Astrocyte of the cerebellum (primary cell): ENCODE data around the gene GPR137B.

ENCODE experiments used
- DNase-seq: peaks from one replicate; pipeline ENCODE4 v3.0.0-alpha.2; 2011; ENCODE audit warnings: low read depth
- H3K4me3 ChIP-seq: 2 replicates; pipeline ENCODE4 v1.5.1; 2011; ENCODE audit warnings: mild to moderate bottlenecking, low read depth, low read length, moderate library complexity
- CTCF ChIP-seq: IDR thresholded peaks from 2 replicates; pipeline ENCODE4 v1.5.1; 2012; ENCODE audit warnings: low read length, low read depth, moderate library complexity, mild to moderate bottlenecking; ENCODE audit errors: missing control alignments
- in situ Hi-C: cut with HindIII; loops from 2 replicates; pipeline ENCODE4 v1.10.0; 2017; ENCODE audit warnings: low sequenced_read_pairs

Gene GPR137B

DNA sequence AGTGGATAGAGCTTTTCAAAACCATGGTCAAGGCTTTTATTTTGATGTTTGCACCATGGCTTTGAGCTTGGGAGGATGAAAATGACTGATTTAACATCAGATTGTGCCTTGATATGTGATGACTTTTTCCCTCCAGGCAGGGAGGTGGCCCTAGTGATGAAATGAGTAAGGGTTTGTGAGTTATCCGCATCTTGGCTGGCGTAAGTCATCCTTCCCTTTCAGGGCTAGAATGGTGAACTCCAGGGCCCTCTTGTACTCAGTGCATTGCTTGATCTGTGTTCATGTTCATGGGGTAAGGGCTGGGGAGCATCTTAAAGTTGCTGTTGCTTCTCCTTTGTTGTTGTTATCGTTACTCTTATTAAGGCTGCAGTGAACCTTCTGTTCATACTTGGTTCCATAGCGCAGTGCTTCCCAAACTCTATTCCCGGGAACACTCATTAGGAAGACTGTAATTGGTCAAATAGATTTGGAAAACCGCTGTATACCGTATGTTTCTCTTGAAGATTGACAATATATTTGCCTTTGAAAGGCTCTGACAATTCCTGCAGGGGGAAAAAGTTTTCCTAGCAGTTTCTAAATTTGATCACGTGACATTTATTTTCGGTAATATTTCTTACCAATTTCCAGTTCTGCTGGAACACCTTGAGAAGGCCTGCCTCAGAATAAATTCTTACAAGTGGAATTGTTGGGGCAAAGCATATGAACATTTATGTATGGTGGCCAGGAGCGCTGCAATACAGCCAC lies 23.1 kb downstream of the GPR137B start:
- DNase-seq: no peak
- TF ChIP-seq CTCF: no peak
- in situ Hi-C loops: no loop called here
- H3K4me3 ChIP-seq: no peak overlapping the region

DNA sequence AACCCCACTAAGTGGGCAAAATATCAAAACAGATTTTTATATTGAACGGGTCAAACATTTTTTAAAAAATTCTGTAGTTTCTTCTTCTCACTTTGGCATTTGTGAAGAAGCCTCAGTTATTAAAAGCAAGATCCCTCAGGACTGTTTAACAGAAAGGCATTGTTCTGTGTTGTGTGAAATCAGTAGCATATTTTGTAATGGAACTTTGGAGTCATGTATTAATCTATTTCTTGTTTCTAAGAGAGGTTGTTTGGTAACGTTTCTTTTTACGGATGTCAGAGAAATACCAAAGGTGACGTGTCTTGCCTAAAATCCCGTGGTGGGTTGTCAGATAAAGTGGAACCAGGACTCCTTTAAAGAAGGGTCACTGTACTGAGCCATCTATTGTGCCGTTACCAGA lies 23.7 kb downstream of the GPR137B start:
- no peak for DNase-seq
- in situ Hi-C loops: no loop called here
- no peak for TF ChIP-seq CTCF
- H3K4me3 ChIP-seq: no peak overlapping the region

- no peak overlapping the region for H3K4me3 ChIP-seq
- in situ Hi-C loops: no loop called here
- TF ChIP-seq CTCF: no peak
- DNase-seq: no peak
Measured at GRCh38 chr1:236167154-236167553, 24.8 kb downstream of the GPR137B start.

- no peak overlapping the region for H3K4me3 ChIP-seq
- no peak for TF ChIP-seq CTCF
- no peak for DNase-seq
- in situ Hi-C loops: no loop called here
Measured at GRCh38 chr1:236167578-236167977, 25.2 kb downstream of the GPR137B start.

DNA sequence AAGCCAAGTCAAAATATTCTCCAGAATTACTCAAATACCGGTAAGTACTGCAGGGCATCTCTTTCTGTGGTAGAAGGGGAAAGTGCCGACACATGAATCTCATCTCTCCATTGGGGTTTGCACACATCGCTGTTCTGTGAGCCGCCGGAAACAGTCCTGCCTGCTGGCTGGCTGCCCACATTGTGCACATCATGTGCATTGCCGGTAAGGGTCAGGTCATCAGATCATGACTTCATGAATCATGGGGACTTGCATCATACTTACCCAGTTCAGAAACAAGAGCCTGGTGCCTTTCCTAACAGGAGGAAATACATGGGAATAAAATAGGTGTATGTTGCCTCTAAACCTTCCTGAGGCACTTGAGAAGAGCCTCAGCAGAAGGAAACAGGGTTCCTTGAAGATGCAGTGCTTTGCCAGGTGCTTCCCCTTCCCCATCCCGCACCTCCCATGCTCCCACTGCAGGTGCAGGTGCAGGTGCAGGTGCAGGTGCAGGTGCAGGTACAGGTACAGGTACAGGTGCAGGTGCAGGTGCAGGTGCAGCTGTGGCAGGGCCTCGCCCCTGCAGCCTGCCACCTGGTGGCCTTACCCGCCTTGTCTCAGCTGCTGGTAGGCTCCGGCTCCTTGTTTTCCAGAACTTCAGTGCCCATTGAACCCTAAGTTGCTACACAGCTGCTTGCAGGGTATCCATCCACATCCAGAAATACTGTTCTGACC lies 26.5 kb downstream of the GPR137B start:
- no peak for TF ChIP-seq CTCF
- DNase-seq: no peak
- in situ Hi-C loops: no loop called here
- H3K4me3 ChIP-seq: no peak overlapping the region

GRCh38 chr1:236172041-236172579 lies 29.8 kb downstream of the GPR137B start:
- no peak overlapping the region for H3K4me3 ChIP-seq
- no peak for TF ChIP-seq CTCF
- in situ Hi-C loops: no loop called here
- DNase-seq: no peak
